ENCODE results near the gene CDC42BPA.
"Not testable (repeated sequence)": the region's sequence is repeated elsewhere in the genome, so short reads cannot be mapped to it uniquely, and the experiment has no call there.

DNA sequence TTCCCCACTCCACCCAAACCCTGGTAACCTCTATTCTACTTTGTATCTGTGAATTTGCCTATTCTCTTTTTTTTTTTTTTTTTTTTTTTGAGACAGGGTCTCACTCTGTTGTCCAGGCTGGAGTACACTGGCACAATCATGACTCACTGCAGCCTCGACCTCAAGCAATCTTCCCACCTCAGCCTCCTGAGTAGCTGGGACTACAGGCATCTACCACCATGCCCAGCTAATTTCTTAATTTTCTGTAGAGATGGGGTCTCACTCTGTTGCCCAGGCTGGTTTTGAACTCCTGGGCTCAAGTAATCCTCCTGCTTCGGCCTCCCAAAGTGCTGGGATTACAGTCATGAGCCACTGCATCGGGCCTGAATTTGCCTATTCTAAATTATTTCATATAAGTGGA, 213.0 kb downstream of the CDC42BPA start:
- TF ChIP-seq, protein P1, sequence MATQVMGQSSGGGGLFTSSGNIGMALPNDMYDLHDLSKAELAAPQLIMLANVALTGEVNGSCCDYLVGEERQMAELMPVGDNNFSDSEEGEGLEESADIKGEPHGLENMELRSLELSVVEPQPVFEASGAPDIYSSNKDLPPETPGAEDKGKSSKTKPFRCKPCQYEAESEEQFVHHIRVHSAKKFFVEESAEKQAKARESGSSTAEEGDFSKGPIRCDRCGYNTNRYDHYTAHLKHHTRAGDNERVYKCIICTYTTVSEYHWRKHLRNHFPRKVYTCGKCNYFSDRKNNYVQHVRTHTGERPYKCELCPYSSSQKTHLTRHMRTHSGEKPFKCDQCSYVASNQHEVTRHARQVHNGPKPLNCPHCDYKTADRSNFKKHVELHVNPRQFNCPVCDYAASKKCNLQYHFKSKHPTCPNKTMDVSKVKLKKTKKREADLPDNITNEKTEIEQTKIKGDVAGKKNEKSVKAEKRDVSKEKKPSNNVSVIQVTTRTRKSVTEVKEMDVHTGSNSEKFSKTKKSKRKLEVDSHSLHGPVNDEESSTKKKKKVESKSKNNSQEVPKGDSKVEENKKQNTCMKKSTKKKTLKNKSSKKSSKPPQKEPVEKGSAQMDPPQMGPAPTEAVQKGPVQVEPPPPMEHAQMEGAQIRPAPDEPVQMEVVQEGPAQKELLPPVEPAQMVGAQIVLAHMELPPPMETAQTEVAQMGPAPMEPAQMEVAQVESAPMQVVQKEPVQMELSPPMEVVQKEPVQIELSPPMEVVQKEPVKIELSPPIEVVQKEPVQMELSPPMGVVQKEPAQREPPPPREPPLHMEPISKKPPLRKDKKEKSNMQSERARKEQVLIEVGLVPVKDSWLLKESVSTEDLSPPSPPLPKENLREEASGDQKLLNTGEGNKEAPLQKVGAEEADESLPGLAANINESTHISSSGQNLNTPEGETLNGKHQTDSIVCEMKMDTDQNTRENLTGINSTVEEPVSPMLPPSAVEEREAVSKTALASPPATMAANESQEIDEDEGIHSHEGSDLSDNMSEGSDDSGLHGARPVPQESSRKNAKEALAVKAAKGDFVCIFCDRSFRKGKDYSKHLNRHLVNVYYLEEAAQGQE (IDR thresholded peaks at IDR 0.05; ENCODE audit: borderline replicate concordance), result not testable (repeated sequence)
- not testable (repeated sequence) for TF ChIP-seq CTCF (IDR thresholded peaks at IDR 0.05; ENCODE audit: poor library complexity, severe bottlenecking); EZH2 (IDR thresholded peaks at IDR 0.05; ENCODE audit: borderline replicate concordance, insufficient read depth, low read length, poor library complexity, severe bottlenecking); EP300 (conservative IDR thresholded peaks at IDR 0.05; ENCODE audit: poor library complexity, severe bottlenecking); POLR2AphosphoS5 (IDR thresholded peaks at IDR 0.05); TAF1 (IDR thresholded peaks at IDR 0.05; ENCODE audit: low read depth)
